GM18502 (cell line): ENCODE results near the gene WNT16.

Experiments used
- ATAC-seq: cut with Tn5 transposase; IDR thresholded peaks from one replicate; pipeline ENCODE4 v1.9.1; 2021; ENCODE audit warnings: mild to moderate bottlenecking; ENCODE audit not compliant: unreplicated experiment, poor library complexity

Gene WNT16

GRCh38 chr7:121339082-121339481 is 10.3 kb downstream of the WNT16 start:
- ATAC-seq, result no peak

GRCh38 chr7:121341933-121342332 is 13.1 kb downstream of the WNT16 start:
- ATAC-seq, result no peak

- no peak for ATAC-seq
Observed at GRCh38 chr7:121342631-121343030, 13.8 kb downstream of the WNT16 start.

- ATAC-seq, result no peak
Observed at GRCh38 chr7:121343302-121343701, 14.5 kb downstream of the WNT16 start.

GRCh38 chr7:121344093-121344492 is 15.3 kb downstream of the WNT16 start:
- ATAC-seq, result no peak

GRCh38 chr7:121344497-121344896 is 15.7 kb downstream of the WNT16 start:
- no peak for ATAC-seq

GRCh38 chr7:121351682-121352081 is 22.9 kb downstream of the WNT16 start:
- peak; percentile 33 for ATAC-seq

- peak; percentile 67 for ATAC-seq
Observed at GRCh38 chr7:121352323-121352722, 23.5 kb downstream of the WNT16 start.

- ATAC-seq, result no peak
Observed at GRCh38 chr7:121355574-121355973, 26.8 kb downstream of the WNT16 start.

- ATAC-seq, result no peak
Observed at GRCh38 chr7:121360564-121360963, 31.8 kb downstream of the WNT16 start.

GRCh38 chr7:121366852-121367431 is 38.1 kb downstream of the WNT16 start:
- no peak for ATAC-seq

- peak; percentile 66 for ATAC-seq
Observed at GRCh38 chr7:121369462-121369861, 40.7 kb downstream of the WNT16 start.

GRCh38 chr7:121371367-121371766 is 42.6 kb downstream of the WNT16 start:
- ATAC-seq, result no peak

- no peak for ATAC-seq
Observed at GRCh38 chr7:121371883-121372282, 43.1 kb downstream of the WNT16 start.

- peak; percentile 84 for ATAC-seq
Observed at GRCh38 chr7:121372376-121373010, 43.7 kb downstream of the WNT16 start.

GRCh38 chr7:121373177-121373576 is 44.4 kb downstream of the WNT16 start:
- no peak for ATAC-seq

GRCh38 chr7:121376979-121377378 is 48.2 kb downstream of the WNT16 start:
- ATAC-seq, result no peak

GRCh38 chr7:121379930-121380329 is 51.1 kb downstream of the WNT16 start:
- ATAC-seq, result no peak

GRCh38 chr7:121382473-121382872 is 53.7 kb downstream of the WNT16 start:
- ATAC-seq, result no peak

- no peak for ATAC-seq
Observed at GRCh38 chr7:121383235-121383910, 54.6 kb downstream of the WNT16 start.

GRCh38 chr7:121384265-121384664 is 55.5 kb downstream of the WNT16 start:
- ATAC-seq, result no peak
